GM12864 (cell line): ENCODE data around the gene GARIN1A.
"Not testable (repeated sequence)": the region's sequence is repeated elsewhere in the genome, so short reads cannot be mapped to it uniquely, and the experiment has no call there.

ENCODE experiments used
- DNase-seq: peaks from one replicate; pipeline ENCODE4 v3.0.0-alpha.2; 2011; ENCODE audit warnings: low read depth
- H3K4me3 ChIP-seq: 2 replicates; pipeline ENCODE4 v1.5.1; 2011; ENCODE audit warnings: mild to moderate bottlenecking, low read depth, low read length, control low read depth
- CTCF ChIP-seq: IDR thresholded peaks from 2 replicates; pipeline ENCODE4 v1.5.1; 2011; ENCODE audit warnings: low read depth, mild to moderate bottlenecking, moderate library complexity, low read length, control low read depth, inconsistent platforms; ENCODE audit errors: missing control alignments

The GARIN1A gene

GRCh38 chr7:128671992-128672391, at the start of gene GARIN1A:
GARIN1A (plus strand) TSS chr7:128672292; CDS start chr7:128672398, 106 bp downstream.
- no peak for DNase-seq
- H3K4me3 ChIP-seq = no peak within 1 kb of the TSS
- no peak for TF ChIP-seq CTCF

GRCh38 chr7:128627124-128627523, 45.0 kb upstream of the GARIN1A start:
- H3K4me3 ChIP-seq = not testable (repeated sequence)

GRCh38 chr7:128633915-128634314, 38.2 kb upstream of the GARIN1A start:
- not testable (repeated sequence) for DNase-seq, H3K4me3 ChIP-seq

More at GRCh38 chr7:128627124-128627523, 45.0 kb upstream of the GARIN1A start:
- DNase-seq = not testable (repeated sequence)

- H3K4me3 ChIP-seq, DNase-seq: not testable (repeated sequence)
These were observed 26.9 kb upstream of the GARIN1A start for GRCh38 chr7:128645206-128645605.

GRCh38 chr7:128645844-128646243, 26.2 kb upstream of the GARIN1A start:
- not testable (repeated sequence) for DNase-seq, H3K4me3 ChIP-seq

GRCh38 chr7:128646877-128647276, 25.2 kb upstream of the GARIN1A start:
- not testable (repeated sequence) for H3K4me3 ChIP-seq, DNase-seq

GRCh38 chr7:128651096-128651495, 21.0 kb upstream of the GARIN1A start:
- not testable (repeated sequence) for DNase-seq, H3K4me3 ChIP-seq

- DNase-seq, H3K4me3 ChIP-seq: not testable (repeated sequence)
These were observed 19.5 kb upstream of the GARIN1A start for GRCh38 chr7:128652606-128653005.

- not testable (repeated sequence) for DNase-seq, H3K4me3 ChIP-seq
These were observed 18.9 kb upstream of the GARIN1A start for GRCh38 chr7:128653197-128653596.

GRCh38 chr7:128654080-128654479, 18.0 kb upstream of the GARIN1A start:
- H3K4me3 ChIP-seq, DNase-seq: not testable (repeated sequence)

- DNase-seq, H3K4me3 ChIP-seq: not testable (repeated sequence)
These were observed 17.6 kb upstream of the GARIN1A start for GRCh38 chr7:128654501-128654900.

GRCh38 chr7:128658428-128658827, 13.7 kb upstream of the GARIN1A start:
- H3K4me3 ChIP-seq, DNase-seq: not testable (repeated sequence)

- no peak for TF ChIP-seq CTCF
- H3K4me3 ChIP-seq = no peak overlapping the region
- DNase-seq = no peak
These were observed 11.5 kb upstream of the GARIN1A start for GRCh38 chr7:128660596-128660995.

GRCh38 chr7:128661446-128661845, 10.6 kb upstream of the GARIN1A start:
- no peak for TF ChIP-seq CTCF
- no peak overlapping the region for H3K4me3 ChIP-seq
- DNase-seq = no peak
